Measurements from ENCODE around the gene JPT1.
"Not testable (repeated sequence)": the region's sequence is repeated elsewhere in the genome, so short reads cannot be mapped to it uniquely, and the experiment has no call there.

Gene JPT1

DNA sequence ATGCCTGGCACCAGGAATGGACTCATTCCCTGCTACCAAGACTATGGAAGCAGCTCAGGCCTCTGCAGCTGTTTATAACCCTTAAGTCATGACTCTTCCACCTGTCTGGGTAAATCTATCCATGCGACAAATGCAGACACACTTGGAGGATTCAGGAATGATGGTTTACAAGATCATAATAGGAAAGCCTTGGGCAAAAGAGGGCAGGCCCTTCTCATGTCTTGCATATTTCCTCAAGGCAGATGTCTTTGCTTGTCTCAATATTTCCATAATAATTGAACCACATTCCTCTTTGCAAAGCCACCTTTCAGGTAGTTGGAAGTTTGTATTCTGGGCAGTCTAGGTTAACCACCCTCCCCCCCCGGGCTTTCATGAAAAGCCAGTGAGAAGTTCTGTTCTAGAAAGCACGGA lies 884 bp upstream of the JPT1 start:
- no peak for DNase-seq

DNA sequence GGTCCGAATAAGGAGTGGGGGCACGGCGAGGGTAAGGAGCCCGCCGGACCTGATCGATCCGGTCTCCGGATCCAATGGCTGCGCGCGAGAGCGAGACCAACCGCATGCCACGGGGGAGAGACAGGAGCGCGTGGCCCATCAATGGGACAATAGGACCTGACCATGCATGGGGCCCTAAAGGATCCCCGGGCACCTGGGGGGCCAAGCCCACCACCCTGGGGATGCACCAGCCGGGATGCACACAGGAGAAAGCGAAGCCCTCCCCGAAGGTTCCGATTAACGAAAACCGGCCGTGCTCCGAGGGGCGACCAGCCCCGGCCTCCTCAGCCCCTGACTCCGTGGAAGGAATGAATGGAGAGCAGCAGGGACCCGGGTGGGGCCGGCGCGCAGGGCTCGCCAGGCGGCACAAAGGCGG lies 525 bp downstream of the JPT1 start:
- no peak for DNase-seq

DNA sequence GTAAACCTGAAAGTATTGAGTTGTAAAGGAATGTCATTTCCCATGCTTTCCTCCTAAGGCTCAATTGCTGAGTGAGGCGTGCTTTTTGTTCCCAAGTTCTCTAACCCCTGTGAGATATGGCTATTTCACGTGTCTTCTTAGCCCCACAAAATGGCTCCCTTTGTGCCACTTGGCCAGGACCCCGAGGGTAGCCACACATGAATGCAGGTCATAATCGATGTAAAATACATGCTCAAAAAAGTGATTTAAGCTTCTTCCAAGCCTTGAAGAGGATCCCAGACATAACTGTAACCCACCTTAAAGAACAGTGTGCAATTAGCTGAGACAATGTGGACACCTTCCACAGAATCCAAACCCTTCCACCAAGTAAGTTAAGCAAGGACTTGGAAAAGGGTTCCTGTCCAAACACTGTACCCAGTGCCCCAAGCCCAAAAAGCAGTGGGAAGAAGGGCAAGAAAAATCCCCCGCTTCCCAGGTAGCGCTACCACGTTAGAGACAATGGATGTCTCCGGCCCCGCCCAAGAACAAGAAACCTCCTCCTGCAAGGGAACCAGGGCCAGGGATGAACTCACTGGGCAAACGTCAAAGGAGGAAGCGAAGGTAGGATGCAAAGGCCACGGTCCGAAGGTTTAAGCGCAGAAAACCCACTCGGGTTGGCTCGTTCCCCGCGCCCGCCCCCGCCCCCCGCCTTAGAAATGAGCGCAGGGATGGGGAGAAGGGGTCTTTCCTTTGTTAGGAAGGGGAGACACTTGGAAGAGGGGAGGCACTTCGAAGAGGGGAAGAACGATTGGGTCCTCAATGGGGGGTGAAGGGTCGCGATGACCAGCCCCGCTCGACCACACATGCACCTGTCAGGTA lies 1.2 kb downstream of the JPT1 start:
- DNase-seq: peak; percentile 1

DNA sequence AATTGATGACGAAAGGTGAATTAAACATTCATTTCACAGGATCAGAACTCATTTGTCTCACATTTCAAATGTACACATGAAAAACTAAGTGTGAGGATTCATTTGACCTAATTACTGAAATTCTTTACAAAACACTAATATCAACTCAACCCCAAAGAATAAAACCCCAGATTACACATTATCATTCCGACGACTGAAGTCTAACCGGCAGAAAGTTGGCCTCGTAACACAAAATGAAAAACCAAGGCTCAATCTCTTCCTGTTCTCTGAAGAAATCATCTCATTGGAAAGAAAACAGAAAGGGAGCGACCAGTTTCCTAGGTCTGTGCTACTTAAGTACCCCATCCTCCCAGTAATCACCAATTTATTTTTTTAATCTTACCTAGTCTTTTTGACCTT lies 1.8 kb downstream of the JPT1 start:
- DNase-seq: no peak

DNA sequence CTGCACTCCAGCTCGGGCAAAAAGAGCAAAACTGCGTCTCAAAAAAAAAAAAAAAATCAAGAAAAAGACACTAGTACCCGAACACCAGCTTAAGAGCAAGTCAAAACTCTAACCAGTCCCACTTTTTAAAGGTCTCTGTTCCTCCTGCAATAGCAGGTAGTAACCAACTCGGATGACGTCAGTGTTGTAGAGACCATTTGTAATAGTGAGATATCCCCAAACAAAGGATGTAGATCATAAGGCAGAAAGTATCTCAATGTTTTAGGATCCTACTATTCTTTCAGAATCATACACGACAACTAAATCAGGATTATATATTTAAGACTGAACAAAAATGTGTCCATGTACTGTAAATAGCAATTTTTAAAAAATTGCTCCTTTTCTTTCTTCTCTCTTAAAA lies 2.4 kb downstream of the JPT1 start:
- DNase-seq: no peak

DNA sequence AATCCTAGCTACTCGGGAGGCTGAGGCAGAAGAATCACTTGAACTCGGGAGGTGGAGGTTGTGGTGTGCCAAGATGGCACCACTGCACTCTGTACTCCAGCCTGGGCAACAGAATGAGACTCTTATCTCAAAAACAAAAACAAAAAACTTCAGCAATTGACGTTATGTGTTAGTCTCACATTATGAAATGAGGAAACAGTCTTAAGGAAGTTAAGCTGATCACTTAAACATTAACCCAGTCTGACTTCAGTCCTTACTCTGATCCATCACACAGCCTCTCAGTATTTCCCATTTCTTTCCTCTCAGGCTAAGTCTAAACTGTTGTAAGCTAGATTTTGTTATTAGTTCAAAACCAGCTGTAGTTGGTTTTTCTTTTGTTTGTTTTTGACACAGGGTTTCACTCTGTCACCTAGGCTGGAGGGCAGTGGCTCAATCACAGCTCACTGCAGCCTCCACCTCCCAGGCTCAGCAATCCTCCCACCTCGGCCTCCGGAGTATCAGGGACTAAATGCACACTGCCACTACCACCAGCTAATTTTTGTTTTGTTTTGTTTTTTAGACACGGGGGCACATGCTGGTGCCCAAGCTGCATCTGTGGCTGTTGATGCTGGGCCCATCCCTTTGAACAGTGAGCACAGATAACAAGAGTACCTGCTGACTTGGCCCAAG lies 6.3 kb downstream of the JPT1 start:
- DNase-seq: no peak

DNA sequence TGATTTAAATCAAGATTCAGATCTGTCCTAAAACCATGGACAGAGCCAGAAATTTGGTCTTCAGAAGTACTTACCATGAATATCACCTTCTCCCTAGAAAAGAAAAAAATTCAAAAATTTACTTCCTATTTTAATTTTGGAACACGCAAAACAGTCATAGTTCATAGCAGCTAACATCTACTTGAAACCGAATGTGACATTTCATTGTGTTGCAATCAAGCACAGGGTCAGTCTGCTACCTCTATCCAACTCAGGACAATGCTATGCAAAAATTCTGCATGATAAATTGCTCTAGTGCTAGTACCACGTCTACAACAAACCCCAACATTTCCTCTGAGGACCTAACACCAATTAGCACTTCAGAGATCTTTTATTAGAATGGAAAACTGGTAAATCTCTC lies 7.7 kb downstream of the JPT1 start:
- no peak for DNase-seq

DNA sequence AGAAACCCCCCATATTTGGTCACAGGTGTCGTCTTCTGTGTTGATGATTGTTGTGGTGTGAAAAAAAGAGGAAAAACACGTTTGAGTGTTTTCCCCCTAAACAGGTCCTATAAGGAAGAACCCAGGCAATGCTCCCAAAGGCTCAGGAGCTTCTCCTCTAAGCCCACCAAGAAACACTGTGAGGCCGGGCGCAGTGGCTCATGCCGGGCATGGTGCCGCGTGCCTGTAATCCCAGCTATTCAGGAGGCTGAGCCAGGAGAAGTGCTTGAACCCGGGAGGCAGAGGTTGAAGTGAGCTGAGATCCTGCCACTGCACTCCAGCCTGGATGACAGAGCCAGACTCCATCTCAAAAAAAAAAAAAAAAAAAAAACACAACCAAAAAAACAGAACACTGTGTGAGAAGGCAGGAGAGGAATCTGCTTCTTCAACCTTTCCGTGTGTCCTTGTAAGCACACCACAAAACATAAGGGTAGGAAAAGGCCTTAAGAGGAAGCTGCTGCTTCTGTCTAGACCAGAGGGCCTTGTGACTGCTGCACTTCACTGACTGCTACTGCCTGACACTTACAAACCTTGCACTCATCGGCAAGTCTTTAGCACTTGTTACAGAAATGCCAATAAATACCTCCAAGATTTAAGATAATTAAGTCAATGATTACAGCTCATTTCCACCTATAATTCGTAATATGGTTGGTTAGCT lies 9.3 kb downstream of the JPT1 start:
- DNase-seq: no peak

DNA sequence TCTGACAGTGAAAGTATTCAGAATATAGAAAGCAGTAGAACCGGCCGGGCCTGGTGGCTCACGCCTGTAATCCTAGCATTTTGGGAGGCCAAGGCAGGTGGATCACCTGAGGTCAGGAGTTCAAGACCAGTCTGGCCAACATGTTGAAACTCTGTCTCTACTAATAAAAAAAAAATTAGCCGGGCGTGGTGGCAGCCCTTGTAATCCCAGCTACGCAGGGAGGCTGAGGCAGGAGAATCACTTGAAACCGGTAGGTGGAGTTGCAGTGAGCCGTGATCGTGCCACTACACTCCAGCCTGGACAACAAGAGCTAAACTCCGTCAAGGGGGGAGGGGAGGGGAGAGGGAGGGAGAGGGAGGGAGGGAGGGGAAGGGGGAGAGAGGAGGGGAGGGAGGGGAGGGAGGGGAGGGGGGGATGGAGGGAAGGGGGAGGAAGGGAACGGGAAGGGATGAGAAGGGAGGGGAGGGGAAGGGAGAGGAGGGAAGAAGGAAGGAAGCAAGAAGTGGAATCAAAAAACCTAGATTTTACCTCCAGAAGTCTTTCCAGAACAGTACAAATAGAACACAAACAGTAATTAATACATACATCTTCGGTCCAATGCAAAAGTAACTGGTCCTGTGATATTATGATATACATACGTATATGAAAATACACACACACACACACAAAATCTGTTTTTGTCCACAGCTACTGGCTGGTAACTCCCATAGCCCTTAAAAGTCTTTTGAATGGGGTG lies 11.9 kb downstream of the JPT1 start:
- no peak for DNase-seq

DNA sequence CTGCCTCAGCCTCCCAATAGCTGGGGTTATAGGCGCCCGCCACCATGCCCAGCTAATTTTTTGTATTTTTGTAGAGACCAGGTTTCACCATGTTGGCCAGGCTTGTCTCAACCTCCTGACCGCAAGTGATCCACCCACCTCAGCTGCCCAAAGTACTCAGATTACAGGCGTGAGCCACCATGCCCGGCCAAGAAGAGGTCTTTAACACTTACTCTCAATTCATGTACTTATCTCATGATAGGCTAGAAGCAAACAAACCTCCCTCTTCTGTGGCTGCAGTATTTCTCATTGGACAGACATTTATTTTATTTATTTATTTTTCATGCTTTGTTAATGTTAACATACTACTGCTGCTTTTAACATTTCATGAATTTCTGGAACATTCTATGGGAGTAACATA lies 15.8 kb downstream of the JPT1 start:
- no peak for DNase-seq

DNA sequence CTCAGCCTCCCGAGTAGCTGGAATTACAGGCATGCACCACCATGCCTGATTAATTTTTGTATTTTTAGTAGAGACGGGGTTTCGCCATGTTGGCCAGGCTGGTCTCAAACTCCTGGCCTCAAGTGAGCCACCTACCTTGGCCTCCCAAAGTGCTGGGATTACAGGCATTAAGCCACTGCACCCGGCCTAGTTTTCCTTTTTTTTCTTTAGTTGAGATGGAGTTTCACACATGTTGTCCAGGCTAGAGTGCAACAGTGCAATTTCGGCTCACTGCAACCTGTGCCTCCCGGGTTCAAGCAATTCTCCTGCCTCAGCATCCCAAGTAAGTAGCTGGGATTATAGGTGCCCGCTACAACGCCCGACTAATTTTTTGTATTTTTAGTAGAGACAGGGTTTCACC lies 16.6 kb downstream of the JPT1 start:
- not testable (repeated sequence) for DNase-seq

DNA sequence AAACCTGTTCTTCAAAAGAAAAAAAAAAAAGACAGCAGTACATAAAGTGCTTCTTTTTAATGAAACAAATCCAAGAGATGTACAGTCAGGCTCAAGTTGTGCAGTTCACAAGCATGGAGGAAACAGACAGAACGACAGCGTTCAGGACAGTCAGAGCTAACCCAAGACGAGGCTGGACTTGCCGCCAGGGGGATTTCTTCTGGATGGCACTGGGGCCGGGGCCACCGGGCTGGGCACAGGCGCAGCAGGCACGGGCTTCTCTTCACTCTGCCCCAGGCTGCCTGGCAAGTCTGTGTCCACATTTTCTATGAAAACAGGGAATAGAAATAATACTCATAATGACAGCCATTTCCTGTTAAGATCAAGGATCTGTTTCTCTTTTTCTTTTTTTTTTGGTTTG lies 18.4 kb downstream of the JPT1 start:
- no peak for DNase-seq

DNA sequence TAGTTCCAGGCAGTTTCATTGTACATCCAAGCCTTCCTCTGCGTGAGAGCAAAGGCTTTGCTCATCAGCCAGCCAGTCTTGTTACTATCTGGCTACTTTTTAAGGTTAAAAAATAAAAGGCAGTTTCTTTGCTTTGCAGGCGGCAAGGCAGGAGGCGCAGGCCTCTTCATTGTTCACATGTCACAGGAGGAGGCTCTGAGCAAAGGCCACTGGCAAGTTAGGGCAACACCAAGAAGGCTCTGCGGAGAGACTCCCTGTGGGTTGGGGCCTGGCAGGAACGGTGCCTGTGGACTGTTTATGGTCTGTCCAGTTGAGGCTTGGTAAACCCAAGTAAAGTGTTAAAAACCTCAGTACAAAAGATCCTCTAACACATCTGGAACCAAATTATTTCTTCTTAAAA lies 18.9 kb downstream of the JPT1 start:
- DNase-seq: no peak

DNA sequence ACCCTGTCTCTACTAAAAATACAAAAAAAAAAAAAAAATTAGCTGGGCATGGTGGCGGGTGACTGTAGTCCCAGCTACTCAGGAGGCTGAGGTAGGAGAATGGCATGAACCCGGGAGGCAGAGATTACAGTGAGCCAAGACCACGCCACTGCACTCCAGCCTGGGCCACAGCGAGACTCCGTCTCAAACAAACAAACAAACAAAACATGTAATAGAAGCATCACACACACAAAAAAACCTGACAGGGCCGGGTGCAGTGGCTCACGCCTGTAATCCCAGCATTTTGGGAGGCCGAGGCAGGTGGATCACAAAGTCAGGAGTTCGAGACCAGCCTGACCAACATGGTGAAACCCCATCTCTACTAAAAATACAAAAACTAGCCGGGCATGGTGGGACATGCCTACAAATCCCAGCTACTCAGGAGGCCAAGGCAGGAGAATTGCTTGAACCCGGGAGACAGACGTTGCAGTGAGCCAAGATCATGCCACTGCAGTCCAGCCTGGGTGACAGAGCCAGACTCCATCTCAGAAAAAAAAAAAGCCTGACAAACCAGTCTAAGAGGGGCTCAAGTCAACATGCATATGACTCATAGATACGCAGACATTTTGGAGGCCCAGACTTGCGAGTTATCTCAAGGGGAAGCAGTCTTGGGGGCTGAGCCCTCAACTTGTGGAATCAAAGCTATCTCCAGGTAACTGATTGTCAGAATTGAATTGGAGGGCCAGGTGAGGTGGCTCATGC lies 20.5 kb downstream of the JPT1 start:
- not testable (repeated sequence) for DNase-seq

DNA sequence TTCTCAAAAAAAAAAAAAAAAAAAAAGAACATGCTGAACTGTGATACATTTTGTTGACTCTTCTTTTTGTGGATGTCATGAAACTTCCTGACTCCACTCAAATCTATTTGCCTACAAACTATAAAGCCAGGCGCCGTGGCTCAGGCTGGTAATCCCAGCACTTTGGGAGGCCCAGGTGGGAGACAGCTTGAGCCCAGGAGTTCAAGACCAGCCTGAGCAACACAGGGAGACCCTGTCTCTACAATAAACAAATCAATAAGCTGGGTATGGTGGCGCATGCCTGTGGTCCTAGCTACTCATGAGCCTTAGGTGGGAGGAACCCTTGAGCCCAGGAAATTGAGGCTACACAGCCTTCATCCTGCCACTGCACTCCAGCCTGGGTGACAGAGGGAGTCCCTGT lies 21.3 kb downstream of the JPT1 start:
- no peak for DNase-seq

DNA sequence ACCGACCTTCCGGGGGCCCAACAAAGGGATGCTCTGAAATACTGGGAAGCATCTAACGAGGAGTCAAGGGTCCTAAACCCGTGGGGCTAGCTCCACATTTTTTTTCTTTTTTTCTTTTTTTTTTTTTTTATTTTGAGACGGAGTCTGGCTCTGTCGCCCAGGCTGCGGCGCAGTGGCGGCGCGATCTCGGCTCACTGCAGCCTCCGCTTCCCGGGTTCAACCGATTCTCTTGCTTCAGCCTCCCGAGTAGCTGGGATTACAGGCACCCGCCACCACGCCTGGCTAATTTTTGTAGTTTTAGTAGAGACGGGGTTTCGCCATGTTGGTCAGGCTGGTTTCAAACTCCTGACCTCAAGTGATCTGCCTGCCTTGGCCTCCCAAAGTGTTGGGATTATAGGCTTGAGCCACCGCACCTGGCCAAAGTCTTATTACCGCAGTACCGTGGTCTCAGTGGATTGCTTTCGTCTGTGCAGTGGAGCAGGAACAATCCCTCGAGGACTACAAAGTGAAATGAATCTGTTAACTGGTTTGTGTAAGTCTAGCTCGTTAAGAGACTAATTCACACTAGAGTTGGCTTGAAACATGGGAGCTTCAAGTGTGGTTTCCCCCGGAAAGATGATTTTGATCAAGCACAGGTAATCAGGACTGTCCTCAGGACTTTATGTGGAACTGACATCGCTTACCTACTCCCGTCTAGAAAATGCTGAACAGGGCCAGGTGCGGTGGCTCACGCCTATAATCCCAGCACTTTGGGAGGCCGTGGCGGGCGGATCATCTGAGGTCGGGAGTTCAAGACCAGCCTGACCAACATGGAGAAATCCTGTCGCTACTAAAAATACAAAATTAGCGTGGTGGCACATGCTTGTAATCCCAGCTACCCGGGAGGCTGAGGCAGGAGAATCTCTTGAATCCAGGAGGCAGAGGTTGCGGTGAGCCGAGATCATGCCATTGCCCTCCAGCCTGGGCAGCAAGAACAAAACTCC lies 22.0 kb downstream of the JPT1 start:
- not testable (repeated sequence) for DNase-seq

DNA sequence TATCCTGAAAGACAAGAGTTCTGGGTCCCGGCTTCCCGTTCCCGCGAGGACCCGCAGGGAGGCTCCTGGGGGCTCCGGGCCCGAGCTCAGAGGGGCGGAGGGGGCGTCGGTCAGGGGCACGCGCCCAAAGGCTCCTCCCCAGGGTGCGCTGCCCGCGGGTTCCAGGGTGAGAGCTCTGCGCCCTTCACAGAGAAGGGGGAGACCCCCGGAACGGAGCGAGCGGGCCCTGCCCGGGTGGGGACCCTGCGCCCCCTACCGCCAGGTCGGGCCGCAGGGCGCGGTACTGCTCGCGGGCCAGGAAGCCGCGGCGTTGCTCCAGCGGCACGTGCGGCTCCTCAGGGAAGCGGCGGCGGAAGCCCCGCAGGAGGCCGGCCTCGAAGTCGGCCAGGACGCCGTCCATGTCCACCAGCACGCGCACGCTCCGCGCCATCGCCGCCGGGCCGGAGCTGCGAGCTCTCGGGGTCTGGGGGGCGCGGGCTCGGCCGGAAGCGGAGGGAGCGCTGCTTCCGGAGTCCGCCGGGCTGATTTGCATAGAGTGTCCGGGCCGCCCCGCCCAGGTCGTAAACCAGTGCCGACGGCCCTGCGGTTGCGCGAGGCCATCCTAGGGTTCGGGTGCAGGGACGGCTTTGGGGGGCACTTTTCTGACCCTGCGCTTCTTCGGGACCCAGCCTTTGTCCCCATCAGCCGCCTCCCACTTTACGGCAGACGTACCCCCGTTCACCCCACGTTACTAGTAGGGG lies 22.9 kb downstream of the JPT1 start, which contains the start of gene NT5C:
NT5C (minus strand) TSS at position 465 of the 740 bp plus-strand sequence; CDS start at position 430, 35 bp downstream.
- DNase-seq: peak; percentile 44

DNA sequence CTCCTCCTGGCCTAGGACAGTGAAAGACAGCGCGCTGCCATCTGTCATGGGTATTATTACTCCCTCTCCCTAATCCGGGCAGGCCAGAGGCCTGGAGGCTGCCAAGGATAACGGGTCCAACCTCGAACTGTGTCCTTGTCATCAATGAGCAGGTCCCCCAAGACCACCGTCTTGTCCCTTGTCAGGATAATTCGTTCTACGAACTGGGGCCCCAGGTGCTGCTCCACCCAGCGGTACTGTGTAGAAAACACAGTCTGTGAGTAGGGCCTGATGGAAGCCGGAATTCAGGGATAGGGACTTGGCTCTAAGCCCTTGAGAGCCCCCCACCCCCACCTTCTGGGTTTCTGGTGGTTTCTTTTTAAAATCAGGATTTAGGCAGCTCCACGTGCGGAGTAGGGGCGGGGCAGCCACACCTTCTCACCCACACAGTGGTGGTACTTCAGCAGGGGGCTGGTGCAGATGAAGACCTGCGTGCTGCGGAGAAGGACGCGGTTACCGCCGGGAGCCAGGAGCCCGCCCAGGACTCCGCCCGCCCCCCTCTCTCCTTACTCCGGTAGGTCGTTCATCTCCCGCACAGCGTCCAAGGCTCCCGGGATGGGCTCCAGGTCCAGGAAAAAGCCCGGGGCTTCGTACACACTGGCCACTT lies 23.6 kb downstream of the JPT1 start:
- no peak for DNase-seq

DNA sequence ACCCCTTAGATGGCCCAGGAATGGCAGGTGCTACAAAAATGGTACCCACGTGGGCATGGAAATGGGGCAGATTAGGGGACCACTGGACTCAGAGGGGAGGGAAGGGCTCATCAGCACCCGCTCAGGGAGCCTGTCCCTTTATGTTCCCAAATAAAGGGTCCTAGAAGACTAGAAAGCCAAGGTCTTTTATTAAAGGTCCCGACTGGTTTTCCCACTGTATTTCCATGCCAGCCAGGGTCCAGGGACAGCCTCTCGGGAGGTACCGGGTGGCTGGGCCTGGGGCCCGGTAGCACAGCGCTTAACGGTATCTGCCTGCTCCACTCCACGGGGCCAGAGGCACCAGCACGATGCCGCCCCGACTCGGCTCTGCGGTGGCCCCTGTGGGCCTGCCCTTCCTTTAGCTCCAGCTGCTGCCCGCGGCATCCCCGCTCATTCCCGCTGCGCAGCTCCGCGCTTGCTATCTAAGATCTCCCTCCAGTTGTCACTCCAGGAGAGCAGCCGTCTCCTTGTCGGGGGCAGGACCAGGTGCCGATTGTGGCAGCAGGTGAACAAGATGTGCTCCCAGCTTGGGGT lies 24.2 kb downstream of the JPT1 start:
- DNase-seq: no peak
